ENCODE data around the gene AFG1L.

Gene AFG1L

GRCh38 chr6:108544606-108545005 lies 249.8 kb downstream of the AFG1L start:
- Mint-ChIP-seq H3K4me1 (ENCODE audit: low read depth) (peaks cover 13% of the 10 kb centered on the region), H3K36me3 (no peaks in the 10 kb centered on the region), H3K9me3 (ENCODE audit: low read depth) (no peaks in the 10 kb centered on the region), H3K27me3 (peaks cover 4% of the 10 kb centered on the region), H3K27ac (no peak overlapping the region), H3K4me3 (no peak overlapping the region)

- no peak overlapping the region for H3K27ac Mint-ChIP-seq
Observed at GRCh38 chr6:108546079-108547049, 251.5 kb downstream of the AFG1L start.

GRCh38 chr6:108549241-108549640 lies 254.4 kb downstream of the AFG1L start:
- Mint-ChIP-seq H3K27me3 (no peaks in the 10 kb centered on the region), H3K9me3 (ENCODE audit: low read depth) (no peaks in the 10 kb centered on the region), H3K4me1 (ENCODE audit: low read depth) (peaks cover 6% of the 10 kb centered on the region), H3K36me3 (no peaks in the 10 kb centered on the region), H3K4me3 (no peak overlapping the region), H3K27ac (no peak overlapping the region)

More at GRCh38 chr6:108546079-108547049, 251.5 kb downstream of the AFG1L start:
- no peak overlapping the region for H3K4me3 Mint-ChIP-seq
- H3K27me3 Mint-ChIP-seq = peaks cover 2% of the 10 kb centered on the region
- H3K9me3 Mint-ChIP-seq (ENCODE audit: low read depth) = no peaks in the 10 kb centered on the region
- H3K36me3 Mint-ChIP-seq = no peaks in the 10 kb centered on the region
- H3K4me1 Mint-ChIP-seq (ENCODE audit: low read depth) = peaks cover 13% of the 10 kb centered on the region

- H3K4me1 Mint-ChIP-seq (ENCODE audit: low read depth) = peaks cover 6% of the 10 kb centered on the region
- no peak overlapping the region for H3K27ac Mint-ChIP-seq
- no peak overlapping the region for H3K4me3 Mint-ChIP-seq
- H3K36me3 Mint-ChIP-seq = no peaks in the 10 kb centered on the region
- H3K27me3 Mint-ChIP-seq = no peaks in the 10 kb centered on the region
- no peaks in the 10 kb centered on the region for H3K9me3 Mint-ChIP-seq (ENCODE audit: low read depth)
Observed at GRCh38 chr6:108549741-108550140, 254.9 kb downstream of the AFG1L start.

- H3K9me3 Mint-ChIP-seq (ENCODE audit: low read depth) = no peaks in the 10 kb centered on the region
- H3K4me1 Mint-ChIP-seq (ENCODE audit: low read depth) = peaks cover 6% of the 10 kb centered on the region
- H3K4me3 Mint-ChIP-seq = no peak overlapping the region
- H3K27me3 Mint-ChIP-seq = no peaks in the 10 kb centered on the region
- no peaks in the 10 kb centered on the region for H3K36me3 Mint-ChIP-seq
- H3K27ac Mint-ChIP-seq = no peak overlapping the region
Observed at GRCh38 chr6:108550256-108550655, 255.4 kb downstream of the AFG1L start.

- H3K27ac Mint-ChIP-seq = no peak overlapping the region
- no peaks in the 10 kb centered on the region for H3K4me1 Mint-ChIP-seq (ENCODE audit: low read depth)
Observed at GRCh38 chr6:108555399-108556052, 260.7 kb downstream of the AFG1L start.

GRCh38 chr6:108556250-108556649 lies 261.4 kb downstream of the AFG1L start:
- peak overlapping the region; percentile 50 for H3K27ac Mint-ChIP-seq
- no peaks in the 10 kb centered on the region for H3K4me1 Mint-ChIP-seq (ENCODE audit: low read depth)
- H3K27me3 Mint-ChIP-seq = no peaks in the 10 kb centered on the region
- no peaks in the 10 kb centered on the region for H3K36me3 Mint-ChIP-seq
- H3K9me3 Mint-ChIP-seq (ENCODE audit: low read depth) = no peaks in the 10 kb centered on the region
- H3K4me3 Mint-ChIP-seq = no peak overlapping the region

More at GRCh38 chr6:108555399-108556052, 260.7 kb downstream of the AFG1L start:
- Mint-ChIP-seq H3K4me3 (no peak overlapping the region), H3K27me3 (no peaks in the 10 kb centered on the region), H3K36me3 (no peaks in the 10 kb centered on the region), H3K9me3 (ENCODE audit: low read depth) (no peaks in the 10 kb centered on the region)

DNA sequence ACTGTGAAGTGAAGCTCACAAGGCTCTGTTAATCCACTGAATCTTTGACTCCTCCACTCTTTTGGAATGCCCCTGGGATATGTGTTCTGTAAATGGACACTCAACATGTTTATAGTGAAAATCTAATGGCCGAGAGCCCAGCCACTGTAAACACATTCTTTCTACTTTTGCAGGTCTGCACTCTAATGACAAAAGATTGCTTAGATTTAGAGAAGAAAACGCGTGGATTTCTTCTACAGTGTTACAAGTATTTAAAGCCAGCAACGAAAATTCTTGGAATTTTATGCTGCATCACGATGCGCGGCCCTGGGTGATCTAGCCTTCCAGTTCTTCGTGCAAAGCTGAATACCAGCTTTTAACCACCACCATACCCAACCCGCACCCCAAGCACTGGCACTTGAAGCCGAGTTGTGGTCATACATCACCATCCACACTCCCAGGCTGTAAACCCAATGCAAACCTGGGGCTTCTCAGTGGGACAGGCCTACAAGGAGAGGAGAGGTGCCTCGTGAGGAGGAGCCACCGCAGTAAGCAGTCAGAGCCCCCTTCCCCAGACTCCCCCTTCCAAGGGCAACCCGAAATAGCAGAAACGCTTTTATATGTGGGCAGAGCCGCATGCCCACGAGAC lies 262.1 kb downstream of the AFG1L start:
- H3K4me1 Mint-ChIP-seq (ENCODE audit: low read depth) = peaks cover 3% of the 10 kb centered on the region
- no peaks in the 10 kb centered on the region for H3K9me3 Mint-ChIP-seq (ENCODE audit: low read depth)
- peak overlapping the region; percentile 74 for H3K4me3 Mint-ChIP-seq
- no peaks in the 10 kb centered on the region for H3K36me3 Mint-ChIP-seq
- no peaks in the 10 kb centered on the region for H3K27me3 Mint-ChIP-seq
- peak overlapping the region; percentile 84 for H3K27ac Mint-ChIP-seq

- Mint-ChIP-seq H3K36me3 (no peaks in the 10 kb centered on the region), H3K4me1 (ENCODE audit: low read depth) (peaks cover 11% of the 10 kb centered on the region), H3K4me3 (peak overlapping the region; percentile 95), H3K27ac (peak overlapping the region; percentile 94), H3K9me3 (ENCODE audit: low read depth) (no peaks in the 10 kb centered on the region), H3K27me3 (no peaks in the 10 kb centered on the region)
Observed at GRCh38 chr6:108557494-108558371, 262.9 kb downstream of the AFG1L start.

DNA sequence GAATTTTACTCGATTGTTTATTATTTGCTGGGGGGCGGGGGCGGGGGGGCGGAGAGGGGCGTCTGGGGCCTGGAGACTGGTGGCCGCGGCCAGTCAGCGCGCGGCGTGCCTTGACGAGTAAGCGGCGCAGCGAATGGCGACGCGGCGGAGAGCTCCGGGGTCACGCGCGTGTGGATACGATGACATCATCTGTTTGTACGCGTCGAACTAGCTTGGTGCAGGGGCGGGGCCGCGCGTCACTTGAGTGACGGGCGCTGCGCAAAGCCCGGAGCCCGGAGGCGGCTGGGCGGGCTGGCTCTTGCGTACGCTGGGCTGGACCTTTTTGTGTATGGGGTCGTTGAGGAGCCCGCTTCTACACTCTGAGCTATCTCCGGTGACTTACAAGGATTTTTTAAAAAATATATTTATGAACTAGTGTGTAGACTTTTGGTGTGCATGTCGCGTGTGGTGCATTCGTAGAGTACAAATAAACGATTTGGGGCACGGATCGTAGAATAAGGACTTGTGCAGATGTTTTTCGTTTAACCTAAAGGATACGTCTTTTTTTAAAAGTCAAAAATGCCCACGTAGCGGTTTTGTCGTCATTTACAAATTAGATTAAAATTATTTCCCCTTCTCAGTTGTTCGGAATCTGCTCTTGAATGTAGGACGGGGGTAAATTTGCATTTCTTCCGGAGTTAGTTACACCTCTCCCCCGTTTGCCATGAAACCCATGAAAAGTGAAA lies 263.7 kb downstream of the AFG1L start:
- no peaks in the 10 kb centered on the region for H3K27me3 Mint-ChIP-seq
- peak overlapping the region; percentile 95 for H3K4me3 Mint-ChIP-seq

DNA sequence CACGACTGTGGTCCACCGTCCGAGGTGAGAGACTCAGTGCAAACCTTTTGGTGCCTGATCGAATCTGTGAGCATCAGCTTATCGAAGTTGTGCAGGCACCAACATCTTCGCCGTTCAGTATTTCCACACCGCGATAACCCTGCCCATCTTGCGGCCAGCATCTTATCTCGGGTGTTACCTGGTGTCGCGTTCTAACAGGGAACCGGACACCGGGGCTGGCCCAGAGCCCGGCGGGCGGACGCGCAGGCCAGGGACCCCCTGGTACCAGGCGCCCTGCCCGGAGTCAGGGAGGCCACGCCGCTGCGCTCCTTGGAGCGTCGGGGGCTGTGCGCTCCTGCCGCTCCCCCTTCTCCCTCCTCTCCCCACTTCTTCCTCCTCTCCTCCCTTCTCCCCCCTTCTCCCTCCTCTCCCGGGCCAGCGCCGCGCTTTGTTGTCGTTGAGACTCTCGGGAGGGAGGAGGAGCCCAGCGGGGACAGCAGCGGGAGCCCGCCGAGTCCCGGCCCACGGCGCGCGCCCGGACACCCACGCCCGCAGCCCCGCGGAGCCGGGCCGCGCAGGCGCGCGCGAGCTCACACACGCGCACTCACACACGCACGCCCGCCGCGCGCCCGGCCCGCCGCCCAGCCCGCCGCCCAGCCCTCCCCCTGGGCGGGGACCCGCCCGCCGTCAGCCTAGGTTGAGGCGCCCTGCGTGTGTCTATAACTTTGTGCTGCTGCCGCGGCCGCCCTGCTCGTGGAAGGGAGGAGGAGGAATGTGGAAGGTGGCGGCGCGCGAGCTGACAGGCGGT lies 264.4 kb downstream of the AFG1L start:
- peak overlapping the region; percentile 95 for H3K4me3 Mint-ChIP-seq
- peaks cover 25% of the 10 kb centered on the region for H3K4me1 Mint-ChIP-seq (ENCODE audit: low read depth)
- H3K36me3 Mint-ChIP-seq = no peaks in the 10 kb centered on the region
- no peaks in the 10 kb centered on the region for H3K27me3 Mint-ChIP-seq
- no peaks in the 10 kb centered on the region for H3K9me3 Mint-ChIP-seq (ENCODE audit: low read depth)
- peak overlapping the region; percentile 94 for H3K27ac Mint-ChIP-seq

More for the DNA sequence above, 263.7 kb downstream of the AFG1L start:
- Mint-ChIP-seq H3K27ac (peak overlapping the region; percentile 94), H3K4me1 (ENCODE audit: low read depth) (peaks cover 18% of the 10 kb centered on the region), H3K9me3 (ENCODE audit: low read depth) (no peaks in the 10 kb centered on the region), H3K36me3 (no peaks in the 10 kb centered on the region)

GRCh38 chr6:108559884-108560462 lies 265.1 kb downstream of the AFG1L start:
- H3K36me3 Mint-ChIP-seq = no peaks in the 10 kb centered on the region
- no peaks in the 10 kb centered on the region for H3K27me3 Mint-ChIP-seq
- H3K27ac Mint-ChIP-seq = peak overlapping the region; percentile 68
- peak overlapping the region; percentile 87 for H3K4me3 Mint-ChIP-seq
- H3K4me1 Mint-ChIP-seq (ENCODE audit: low read depth) = peaks cover 32% of the 10 kb centered on the region
- H3K9me3 Mint-ChIP-seq (ENCODE audit: low read depth) = no peaks in the 10 kb centered on the region

All from activated naive CD8-positive, alpha-beta T cell (primary cell).